ENCODE measurements around the gene TIRAP.
"Not testable (repeated sequence)": the region's sequence is repeated elsewhere in the genome, so short reads cannot be mapped to it uniquely, and the experiment has no call there.

Gene TIRAP

DNA sequence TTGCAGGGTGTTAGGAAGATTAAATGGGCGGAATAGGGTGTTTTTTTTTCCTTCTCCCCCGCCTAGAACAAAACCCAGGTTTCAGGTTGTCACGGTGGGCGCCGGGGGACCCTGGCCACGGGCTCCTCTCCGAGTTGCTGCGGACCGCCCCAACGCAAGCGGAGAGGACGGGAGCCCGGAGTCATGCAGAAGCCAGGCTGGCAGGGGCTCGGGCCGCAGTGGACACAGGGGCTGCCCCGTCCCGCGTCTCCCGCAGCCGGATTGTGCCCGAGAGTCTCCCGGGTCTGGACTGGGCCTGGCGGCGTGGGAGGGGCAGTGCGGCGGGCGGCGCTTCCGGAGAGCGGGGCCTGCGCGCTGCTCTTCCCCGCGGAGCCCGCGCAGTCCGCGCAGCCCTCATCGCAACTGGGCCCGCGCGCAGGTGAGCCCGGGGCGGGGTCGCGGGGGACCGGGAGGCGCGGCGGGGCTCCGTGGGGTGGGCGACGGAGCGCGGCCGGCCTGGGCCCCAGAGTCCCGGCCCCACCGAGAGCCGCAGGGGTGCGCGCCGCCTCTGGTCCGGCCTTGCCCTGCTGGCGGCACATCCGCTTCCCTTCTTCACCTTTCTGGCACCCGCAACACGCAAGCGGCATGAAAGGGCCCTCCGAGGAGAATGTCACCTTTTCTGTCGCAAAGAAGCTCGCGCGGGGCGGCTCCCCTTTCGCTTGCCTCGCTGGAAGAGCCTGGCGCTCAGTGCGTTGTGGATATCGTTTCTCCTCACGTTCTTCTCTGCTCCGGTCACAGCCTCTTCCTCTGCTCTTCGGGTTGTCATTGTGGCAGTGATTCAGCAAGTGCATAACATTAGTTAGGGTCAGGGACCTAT is at the start of gene TIRAP:
TIRAP (plus strand) TSS at position 358 of the 856 bp plus-strand sequence. CDS start 7,802 bp downstream, outside the sequence.
- DNase-seq (ENCODE audit: low spot score): peak; percentile 74

GRCh38 chr11:126233391-126233790 is 49.5 kb upstream of the TIRAP start:
- no peak for DNase-seq (ENCODE audit: low spot score)

DNA sequence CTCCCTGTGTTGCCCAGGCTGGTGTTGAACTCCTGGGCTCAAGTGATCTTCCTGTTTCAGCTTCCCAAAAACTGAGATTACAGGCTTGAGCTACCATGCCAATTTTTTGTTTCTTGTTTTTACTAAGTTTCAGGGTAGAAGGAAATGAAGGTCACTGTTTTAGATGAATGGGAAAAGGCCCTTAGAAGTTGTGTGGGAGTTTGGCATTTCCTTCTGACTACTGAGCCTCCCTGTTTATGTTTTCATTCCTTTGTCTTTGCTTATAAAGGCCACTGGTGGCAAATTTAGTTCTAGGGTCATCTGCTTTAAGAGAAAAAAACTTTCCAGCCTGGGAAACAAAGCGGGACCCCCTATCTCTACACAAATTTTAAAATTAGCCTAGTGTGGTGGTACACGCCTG is 36.3 kb upstream of the TIRAP start:
- peak; percentile 27 for DNase-seq (ENCODE audit: low spot score)

GRCh38 chr11:126253265-126253664 is 29.6 kb upstream of the TIRAP start:
- no peak for DNase-seq (ENCODE audit: low spot score)

DNA sequence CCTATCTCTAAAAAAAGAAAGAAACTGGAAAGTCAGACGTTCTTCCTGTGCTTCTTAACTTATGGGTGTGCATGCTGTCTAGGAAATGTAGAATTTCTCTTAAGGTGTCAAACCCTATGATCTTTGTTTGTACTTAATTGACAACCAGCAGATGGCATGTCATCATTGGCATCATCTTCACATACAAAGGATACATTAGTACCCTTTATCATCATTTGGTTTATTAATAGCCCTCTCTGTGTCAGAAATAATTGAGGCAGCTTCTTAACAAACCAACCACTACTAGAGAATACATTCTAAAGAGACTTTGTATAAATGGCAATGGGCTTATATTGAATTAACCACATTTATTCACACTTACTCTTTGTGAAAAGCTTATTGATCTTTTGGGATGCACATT is 28.1 kb upstream of the TIRAP start:
- no peak for DNase-seq (ENCODE audit: low spot score)

DNA sequence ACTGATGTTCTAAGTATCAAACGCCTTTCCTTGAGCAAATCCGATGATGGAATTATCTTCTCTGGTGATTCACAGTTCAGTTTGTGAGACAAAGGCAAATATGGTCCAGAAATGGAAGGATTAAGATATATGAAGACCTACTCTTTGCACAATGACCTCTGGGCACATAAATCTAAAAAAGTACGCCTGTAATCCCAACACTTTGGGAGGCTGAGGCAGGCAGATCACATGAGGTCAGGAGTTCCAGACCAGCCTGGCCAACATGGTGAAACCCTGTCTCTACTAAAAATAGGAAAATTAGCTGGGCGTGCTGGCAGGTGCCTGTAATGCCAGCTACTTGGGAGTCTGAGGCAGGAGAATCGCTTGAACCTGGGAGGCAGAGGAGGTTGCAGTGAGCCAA is 27.4 kb upstream of the TIRAP start:
- DNase-seq (ENCODE audit: low spot score): not testable (repeated sequence)

GRCh38 chr11:126256216-126256615 is 26.7 kb upstream of the TIRAP start:
- no peak for DNase-seq (ENCODE audit: low spot score)

GRCh38 chr11:126257144-126257543 is 25.7 kb upstream of the TIRAP start:
- no peak for DNase-seq (ENCODE audit: low spot score)

- DNase-seq (ENCODE audit: low spot score): peak; percentile 42
Measured at GRCh38 chr11:126257764-126258163, 25.1 kb upstream of the TIRAP start.

DNA sequence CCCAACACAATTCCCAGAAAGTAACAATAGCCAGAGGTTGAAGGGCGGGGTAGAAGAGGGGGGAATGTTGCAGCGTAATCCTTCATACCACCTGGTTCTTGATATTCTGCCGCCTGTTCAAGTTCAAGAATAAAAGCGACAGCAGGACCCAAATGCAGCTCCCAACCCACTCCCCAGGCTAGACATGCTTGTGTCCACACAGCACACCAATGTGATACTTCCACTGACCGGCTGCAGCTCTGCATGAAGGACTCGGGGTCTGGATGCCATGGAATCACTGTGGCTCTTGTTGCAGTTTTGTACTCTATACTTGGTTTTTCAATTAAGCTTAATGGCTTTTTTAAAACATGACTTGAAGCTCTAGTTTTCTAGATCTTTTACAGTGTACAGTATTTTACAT is 20.7 kb upstream of the TIRAP start:
- DNase-seq (ENCODE audit: low spot score): no peak

- no peak for DNase-seq (ENCODE audit: low spot score)
Measured at GRCh38 chr11:126263489-126263888, 19.4 kb upstream of the TIRAP start.

GRCh38 chr11:126265811-126266210 is 17.1 kb upstream of the TIRAP start:
- DNase-seq (ENCODE audit: low spot score): no peak

- DNase-seq (ENCODE audit: low spot score): no peak
Measured at GRCh38 chr11:126267650-126268049, 15.2 kb upstream of the TIRAP start.

DNA sequence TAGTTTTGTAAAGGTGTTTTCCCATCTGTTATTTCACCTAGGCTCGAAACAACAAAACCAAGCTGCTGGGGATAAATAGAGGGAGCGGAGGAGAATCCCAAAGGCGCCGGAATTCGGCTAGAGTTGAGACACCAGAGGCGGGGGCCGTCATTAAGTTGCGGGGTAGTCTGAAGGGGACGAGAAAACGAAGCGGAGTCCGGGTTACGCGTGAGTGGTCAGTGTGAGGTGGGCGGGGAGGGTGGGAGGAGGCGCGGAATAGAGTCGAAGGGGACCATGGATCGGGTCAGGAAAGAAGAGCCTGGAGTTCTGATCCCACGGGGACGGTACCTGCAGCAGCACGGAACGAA is 14.6 kb upstream of the TIRAP start:
- DNase-seq (ENCODE audit: low spot score): peak; percentile 71

- DNase-seq (ENCODE audit: low spot score): peak; percentile 100
Measured at GRCh38 chr11:126268708-126269579, 13.9 kb upstream of the TIRAP start, which contains the start of the genes FOXRED1 and SRPRA. Gene FOXRED1 (plus strand): TSS chr11:126269154. CDS start chr11:126269207, 53 bp downstream. Gene SRPRA (minus strand): TSS chr11:126268895. CDS start chr11:126268804, 91 bp downstream.

DNA sequence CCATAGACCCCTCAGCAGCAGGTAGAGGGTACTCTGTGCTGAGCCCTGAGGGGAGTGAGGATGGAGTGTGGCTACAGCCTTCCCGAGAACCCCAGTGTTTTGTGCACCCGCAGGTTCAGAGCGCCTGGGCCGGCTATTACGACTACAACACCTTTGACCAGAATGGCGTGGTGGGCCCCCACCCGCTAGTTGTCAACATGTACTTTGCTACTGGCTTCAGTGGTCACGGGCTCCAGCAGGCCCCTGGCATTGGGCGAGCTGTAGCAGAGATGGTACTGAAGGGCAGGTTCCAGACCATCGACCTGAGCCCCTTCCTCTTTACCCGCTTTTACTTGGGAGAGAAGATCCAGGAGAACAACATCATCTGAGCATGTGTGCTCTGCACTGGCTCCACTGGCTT is 5.6 kb upstream of the TIRAP start:
- no peak for DNase-seq (ENCODE audit: low spot score)

DNA sequence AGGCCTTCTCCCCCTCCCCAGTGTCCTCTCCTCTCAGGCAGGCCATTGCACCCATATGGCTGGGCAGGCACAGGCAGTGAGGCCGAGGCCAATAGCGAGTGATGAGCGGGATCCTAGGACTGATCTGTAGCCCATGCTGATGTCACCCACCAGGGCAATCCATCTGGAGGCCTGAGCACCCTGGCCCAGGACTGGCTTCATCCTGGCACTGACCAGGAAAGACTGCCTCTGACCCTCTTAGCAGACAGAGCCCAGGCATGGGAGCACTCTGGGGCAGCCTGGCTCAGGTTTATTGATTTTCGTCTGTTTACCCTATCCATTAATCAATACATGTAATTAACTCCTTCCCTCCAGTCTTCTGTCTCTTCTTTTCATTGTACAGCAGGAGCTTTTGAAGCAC is 5.1 kb upstream of the TIRAP start:
- no peak for DNase-seq (ENCODE audit: low spot score)

- no peak for DNase-seq (ENCODE audit: low spot score)
Measured at GRCh38 chr11:126279191-126279590, 3.7 kb upstream of the TIRAP start.

GRCh38 chr11:126280595-126280994 is 2.3 kb upstream of the TIRAP start:
- no peak for DNase-seq (ENCODE audit: low spot score)

GRCh38 chr11:126281245-126281644 is 1.6 kb upstream of the TIRAP start:
- no peak for DNase-seq (ENCODE audit: low spot score)

- DNase-seq (ENCODE audit: low spot score): no peak
Measured at GRCh38 chr11:126281666-126282175, 1.2 kb upstream of the TIRAP start.

DNA sequence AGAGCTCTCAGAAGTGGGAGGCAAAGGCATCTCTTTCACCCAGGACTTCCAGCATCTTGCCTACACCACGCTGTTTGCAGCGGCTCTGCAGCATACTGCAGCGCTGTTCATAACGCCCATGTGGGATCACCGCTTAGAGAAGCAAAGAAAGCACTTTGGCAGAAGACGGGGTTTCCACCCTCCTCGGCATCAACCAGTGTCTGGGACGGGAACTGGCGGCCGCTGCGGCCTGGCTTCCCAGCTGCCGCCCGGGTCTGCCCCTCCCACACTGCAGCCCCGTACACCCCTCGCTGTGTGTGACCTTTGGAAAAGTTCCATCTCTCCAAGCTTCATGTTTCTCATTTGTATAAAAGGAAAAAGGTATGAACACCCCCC is 545 bp upstream of the TIRAP start:
- DNase-seq (ENCODE audit: low spot score): peak; percentile 61

DNA sequence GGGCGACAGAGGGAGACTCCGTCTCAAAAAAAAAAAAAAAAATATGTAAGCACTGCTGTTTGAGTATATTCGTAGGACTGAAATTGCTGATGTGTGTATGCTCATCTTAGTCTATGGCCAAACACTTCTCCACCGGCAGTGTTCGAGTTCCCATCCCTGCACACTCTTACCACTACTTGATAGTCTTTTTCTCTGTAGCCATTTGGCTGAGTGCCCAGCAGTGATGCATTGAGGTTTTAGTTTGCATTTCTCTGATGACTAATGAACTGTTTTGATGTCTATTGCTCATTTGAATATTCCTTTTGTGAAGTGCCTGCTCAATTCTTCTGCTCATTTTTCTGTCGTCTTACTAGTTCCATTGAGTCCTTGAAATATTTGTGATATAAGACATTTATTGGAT is 1.9 kb downstream of the TIRAP start:
- peak; percentile 73 for DNase-seq (ENCODE audit: low spot score)

All from hepatic stellate cell (primary cell).